ENCODE data around the gene SH3RF3. TPM values are rescaled to one million over a fixed set of nuclear protein-coding genes. Genes with fewer than 3 reads are reported as not detected.

Gene SH3RF3
- total and polyA plus RNA-seq, 10 of the 15 experiments (the other 5 are each of a cell fraction or from before 2014, with no cell fraction given), result 0.08 to 8.8 (median 2.3) TPM

DNA sequence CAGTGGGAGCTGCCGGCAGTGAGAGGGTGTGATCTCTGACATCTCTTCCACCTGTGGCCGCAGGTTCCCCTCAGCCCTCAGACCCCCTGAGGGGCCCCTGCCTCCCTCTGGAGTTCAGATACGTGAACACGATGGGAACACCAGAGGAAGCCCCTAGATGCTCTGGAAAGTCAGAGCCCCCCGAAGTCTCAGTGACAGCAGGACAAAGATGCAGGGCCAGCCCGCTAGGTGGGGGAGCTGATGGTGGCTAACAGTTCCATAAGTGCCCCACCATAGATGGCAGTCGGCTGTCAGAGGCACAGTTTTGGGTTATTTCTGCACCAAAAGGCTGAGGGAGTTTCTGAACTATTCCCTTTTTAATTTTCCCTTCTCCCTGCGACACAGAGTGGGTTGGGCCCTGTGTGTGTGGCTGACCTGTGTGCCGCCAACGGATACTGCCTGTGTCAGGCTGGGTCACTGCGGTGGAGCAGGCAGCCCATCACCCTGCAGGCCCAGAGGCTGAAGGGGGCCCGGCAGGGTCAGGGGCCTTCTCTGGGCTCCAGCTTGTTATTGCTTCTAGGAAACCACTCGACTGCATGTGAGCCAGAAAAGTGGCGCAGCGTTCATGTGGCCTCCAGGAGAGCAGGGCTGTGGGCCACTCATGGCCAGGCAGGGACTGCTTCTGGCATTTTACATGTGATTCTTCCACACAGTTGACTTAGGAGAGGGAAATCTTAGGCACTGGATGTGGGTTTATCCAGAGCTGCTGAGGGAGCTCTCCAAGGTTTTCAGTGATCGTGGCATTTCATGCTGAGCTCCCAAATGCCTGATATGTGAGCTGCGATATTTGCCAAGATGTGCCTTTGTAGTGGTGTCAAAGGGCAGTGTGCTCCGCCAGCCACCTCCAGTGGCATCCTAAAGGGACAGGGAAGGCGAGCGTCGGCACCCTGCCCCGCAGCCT lies 225.1 kb downstream of the SH3RF3 start (continued):
- TF ChIP-seq, protein P1, sequence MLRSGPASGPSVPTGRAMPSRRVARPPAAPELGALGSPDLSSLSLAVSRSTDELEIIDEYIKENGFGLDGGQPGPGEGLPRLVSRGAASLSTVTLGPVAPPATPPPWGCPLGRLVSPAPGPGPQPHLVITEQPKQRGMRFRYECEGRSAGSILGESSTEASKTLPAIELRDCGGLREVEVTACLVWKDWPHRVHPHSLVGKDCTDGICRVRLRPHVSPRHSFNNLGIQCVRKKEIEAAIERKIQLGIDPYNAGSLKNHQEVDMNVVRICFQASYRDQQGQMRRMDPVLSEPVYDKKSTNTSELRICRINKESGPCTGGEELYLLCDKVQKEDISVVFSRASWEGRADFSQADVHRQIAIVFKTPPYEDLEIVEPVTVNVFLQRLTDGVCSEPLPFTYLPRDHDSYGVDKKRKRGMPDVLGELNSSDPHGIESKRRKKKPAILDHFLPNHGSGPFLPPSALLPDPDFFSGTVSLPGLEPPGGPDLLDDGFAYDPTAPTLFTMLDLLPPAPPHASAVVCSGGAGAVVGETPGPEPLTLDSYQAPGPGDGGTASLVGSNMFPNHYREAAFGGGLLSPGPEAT (IDR thresholded peaks at IDR 0.05; ENCODE audit: low read depth), result no peak

DNA sequence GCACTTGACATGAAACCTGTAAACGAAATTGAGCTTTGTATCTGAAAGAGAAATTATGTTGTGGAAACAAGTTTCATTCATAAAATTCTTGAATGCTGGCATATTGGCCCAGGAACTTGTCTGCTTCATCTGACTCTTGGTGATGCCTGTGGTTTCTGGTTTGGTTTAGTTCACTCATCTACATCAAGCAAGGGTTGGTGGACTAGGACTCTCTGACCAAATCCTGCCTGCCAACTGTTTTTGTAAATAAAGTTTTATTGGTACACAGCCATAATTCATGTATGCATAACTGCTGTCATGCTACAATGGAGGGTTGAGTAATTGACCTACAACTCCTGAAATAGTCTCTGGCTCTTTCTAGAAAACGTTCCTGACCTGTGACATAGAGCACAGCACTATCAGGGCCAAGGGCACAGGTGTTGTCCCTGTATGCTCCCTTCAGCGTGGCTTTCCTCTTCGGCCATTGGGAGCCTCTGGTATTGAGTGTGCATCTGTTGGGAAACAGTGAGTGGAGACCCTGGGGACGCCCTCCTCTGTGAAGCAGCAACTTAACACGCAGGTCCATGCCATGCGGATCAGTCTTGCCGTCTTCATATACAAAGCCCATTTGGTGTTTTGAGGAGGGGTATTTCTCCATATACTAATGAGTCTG lies 226.3 kb downstream of the SH3RF3 start:
- POLR2A ChIA-PET, result interaction anchor here (0.5 kb wide), 1 partner anchor 61 kb away, joined by 3 read pairs; no protein-coding TSS in a partner anchor
- no peak for DNase-seq (ENCODE audit: low read depth, low spot score)
- BruUV-seq (replicated peaks), result no TSS peak
- ATAC-seq, result no peak
- SMC1A ChIA-PET (ENCODE audit: uncharacterized antibody, unreplicated experiment), result interaction anchor here (1.1 kb wide), 1 partner anchor 19 kb away, joined by 3 read pairs; no protein-coding TSS in a partner anchor
- Histone ChIP-seq H3K9ac (ENCODE audit: control insufficient read depth, insufficient read depth, low read length) (no peak overlapping the region), H3K79me2 (ENCODE audit: control insufficient read depth, insufficient read depth, low read length) (no peaks in the 10 kb centered on the region), H3K4me3 (no peak overlapping the region), H3K27ac (ENCODE audit: control insufficient read depth, insufficient read depth) (no peak overlapping the region), H3K4me1 (ENCODE audit: control insufficient read depth, insufficient read depth, low read length) (no peaks in the 10 kb centered on the region), H2AFZ (ENCODE audit: control insufficient read depth, low read depth, low read length) (no peak overlapping the region), H3K9me3 (replicated peaks; ENCODE audit: control insufficient read depth, insufficient read depth, low read length) (no peaks in the 10 kb centered on the region; the same call in 2 of the 3 replicates), H4K20me1 (ENCODE audit: control insufficient read depth, insufficient read depth) (no peaks in the 10 kb centered on the region), H3K4me2 (ENCODE audit: control insufficient read depth, insufficient read depth) (no peak overlapping the region), H3K27me3 (replicated peaks in 1 of 2; ENCODE audit: control insufficient read depth in 2 of 2, insufficient read depth in 2 of 2, low read length in 1 of 2) (no peaks in the 10 kb centered on the region), H3K36me3 (ENCODE audit: control insufficient read depth in 2 of 2, insufficient read depth in 2 of 2, low read length in 1 of 2) (no peaks in the 10 kb centered on the region)
- RAD21 ChIA-PET (ENCODE audit: unreplicated experiment), result no interaction called here
- in situ Hi-C loops (cut with MboI) (no loop called here), intact Hi-C loops (cut with micrococcal nuclease; ENCODE audit: unreplicated experiment) (no loop called here)
- no peak for FAIRE-seq
- CTCF ChIA-PET, result interaction anchor here (1.0 kb wide), 1 partner anchor 23 kb away, joined by 3 read pairs; no protein-coding TSS in a partner anchor
- TF ChIP-seq, protein P2, sequence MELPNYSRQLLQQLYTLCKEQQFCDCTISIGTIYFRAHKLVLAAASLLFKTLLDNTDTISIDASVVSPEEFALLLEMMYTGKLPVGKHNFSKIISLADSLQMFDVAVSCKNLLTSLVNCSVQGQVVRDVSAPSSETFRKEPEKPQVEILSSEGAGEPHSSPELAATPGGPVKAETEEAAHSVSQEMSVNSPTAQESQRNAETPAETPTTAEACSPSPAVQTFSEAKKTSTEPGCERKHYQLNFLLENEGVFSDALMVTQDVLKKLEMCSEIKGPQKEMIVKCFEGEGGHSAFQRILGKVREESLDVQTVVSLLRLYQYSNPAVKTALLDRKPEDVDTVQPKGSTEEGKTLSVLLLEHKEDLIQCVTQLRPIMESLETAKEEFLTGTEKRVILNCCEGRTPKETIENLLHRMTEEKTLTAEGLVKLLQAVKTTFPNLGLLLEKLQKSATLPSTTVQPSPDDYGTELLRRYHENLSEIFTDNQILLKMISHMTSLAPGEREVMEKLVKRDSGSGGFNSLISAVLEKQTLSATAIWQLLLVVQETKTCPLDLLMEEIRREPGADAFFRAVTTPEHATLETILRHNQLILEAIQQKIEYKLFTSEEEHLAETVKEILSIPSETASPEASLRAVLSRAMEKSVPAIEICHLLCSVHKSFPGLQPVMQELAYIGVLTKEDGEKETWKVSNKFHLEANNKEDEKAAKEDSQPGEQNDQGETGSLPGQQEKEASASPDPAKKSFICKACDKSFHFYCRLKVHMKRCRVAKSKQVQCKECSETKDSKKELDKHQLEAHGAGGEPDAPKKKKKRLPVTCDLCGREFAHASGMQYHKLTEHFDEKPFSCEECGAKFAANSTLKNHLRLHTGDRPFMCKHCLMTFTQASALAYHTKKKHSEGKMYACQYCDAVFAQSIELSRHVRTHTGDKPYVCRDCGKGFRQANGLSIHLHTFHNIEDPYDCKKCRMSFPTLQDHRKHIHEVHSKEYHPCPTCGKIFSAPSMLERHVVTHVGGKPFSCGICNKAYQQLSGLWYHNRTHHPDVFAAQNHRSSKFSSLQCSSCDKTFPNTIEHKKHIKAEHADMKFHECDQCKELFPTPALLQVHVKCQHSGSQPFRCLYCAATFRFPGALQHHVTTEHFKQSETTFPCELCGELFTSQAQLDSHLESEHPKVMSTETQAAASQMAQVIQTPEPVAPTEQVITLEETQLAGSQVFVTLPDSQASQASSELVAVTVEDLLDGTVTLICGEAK (IDR thresholded peaks at IDR 0.05; ENCODE audit: borderline replicate concordance), result peak; percentile 75
- TF ChIP-seq ZNF217 (IDR thresholded peaks at IDR 0.05), result no peak
- no peak for TF ChIP-seq EP300 (IDR thresholded peaks at IDR 0.05; ENCODE audit: borderline replicate concordance in 1 of 2, control insufficient read depth in 1 of 2, low read depth in 2 of 2, low read length in 2 of 2)
- WGBS (ENCODE audit: insufficient coverage, insufficient replicate concordance, low lambda C conversion rate, missing lambda C conversion rate), result 38% methylated on average over 8 of the region's 8 CpGs

Measured in GM12878 (cell line).